GM12874 (cell line): Measurements from ENCODE around the gene ST6GAL1.

Experiments
- TF ChIP-seq, protein P1 (sequence below): IDR thresholded peaks from 2 replicates; pipeline ENCODE4 v1.5.1; 2011; ENCODE audit warnings: low read depth, mild to moderate bottlenecking, control low read depth, low read length, moderate library complexity; ENCODE audit not compliant: insufficient read depth

ST6GAL1 gene

DNA sequence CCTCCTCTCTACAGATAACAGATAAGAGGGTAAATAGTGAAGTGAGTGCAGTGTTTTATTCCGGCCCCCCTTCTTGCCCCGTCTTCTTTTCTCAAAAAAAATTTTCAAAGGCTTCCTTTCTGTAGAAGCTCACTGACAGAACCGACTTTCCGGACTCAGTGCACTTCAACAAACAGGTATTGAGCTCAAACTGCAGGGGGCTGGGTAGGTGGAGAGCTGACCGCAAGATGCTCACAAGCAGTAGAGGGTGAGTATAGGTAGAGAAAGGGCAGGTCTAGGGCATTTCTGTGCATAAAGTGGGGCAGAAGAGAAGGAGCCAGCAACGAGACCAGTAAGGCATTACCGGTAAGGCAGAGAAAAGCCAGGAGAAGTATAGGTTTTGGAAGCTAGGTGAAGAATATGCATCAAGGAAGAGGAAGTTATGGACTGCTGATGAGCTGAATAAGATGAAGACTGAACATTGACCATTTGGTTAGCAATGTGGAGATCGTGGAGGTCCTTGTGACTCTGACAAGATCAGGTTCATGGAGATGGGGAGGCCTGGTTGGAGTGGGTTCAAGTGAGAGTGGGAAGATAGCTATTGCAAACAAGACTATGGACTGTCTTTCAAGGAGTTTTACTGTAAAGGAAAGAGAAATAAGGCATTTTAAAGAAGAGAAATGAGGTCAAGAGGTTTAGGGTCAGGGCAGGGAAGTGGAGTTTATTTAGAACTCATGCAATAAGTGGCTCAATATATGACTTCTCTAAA is 97.4 kb downstream of the ST6GAL1 start:
- TF ChIP-seq, protein P1, sequence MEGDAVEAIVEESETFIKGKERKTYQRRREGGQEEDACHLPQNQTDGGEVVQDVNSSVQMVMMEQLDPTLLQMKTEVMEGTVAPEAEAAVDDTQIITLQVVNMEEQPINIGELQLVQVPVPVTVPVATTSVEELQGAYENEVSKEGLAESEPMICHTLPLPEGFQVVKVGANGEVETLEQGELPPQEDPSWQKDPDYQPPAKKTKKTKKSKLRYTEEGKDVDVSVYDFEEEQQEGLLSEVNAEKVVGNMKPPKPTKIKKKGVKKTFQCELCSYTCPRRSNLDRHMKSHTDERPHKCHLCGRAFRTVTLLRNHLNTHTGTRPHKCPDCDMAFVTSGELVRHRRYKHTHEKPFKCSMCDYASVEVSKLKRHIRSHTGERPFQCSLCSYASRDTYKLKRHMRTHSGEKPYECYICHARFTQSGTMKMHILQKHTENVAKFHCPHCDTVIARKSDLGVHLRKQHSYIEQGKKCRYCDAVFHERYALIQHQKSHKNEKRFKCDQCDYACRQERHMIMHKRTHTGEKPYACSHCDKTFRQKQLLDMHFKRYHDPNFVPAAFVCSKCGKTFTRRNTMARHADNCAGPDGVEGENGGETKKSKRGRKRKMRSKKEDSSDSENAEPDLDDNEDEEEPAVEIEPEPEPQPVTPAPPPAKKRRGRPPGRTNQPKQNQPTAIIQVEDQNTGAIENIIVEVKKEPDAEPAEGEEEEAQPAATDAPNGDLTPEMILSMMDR: no peak

DNA sequence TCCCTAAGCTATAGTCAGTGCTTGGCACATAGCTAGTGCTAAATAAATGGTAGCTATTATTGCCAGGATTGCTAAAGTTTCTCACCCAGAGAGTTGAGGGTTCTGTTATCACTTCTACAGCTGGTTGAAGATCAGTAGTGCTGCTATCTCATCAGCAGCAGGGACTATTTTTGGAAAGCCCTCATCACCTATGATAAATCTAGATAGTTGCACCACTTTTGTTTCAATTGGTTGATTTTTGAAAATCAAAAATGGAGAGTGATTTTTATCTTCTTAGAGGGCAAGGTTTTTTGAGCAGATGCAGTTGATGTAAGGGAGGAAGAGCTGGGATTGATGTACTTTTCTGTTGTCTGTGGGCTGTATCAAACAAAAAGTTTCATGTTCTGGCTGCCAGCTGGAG is 101.6 kb downstream of the ST6GAL1 start:
- TF ChIP-seq, protein P1: no peak

DNA sequence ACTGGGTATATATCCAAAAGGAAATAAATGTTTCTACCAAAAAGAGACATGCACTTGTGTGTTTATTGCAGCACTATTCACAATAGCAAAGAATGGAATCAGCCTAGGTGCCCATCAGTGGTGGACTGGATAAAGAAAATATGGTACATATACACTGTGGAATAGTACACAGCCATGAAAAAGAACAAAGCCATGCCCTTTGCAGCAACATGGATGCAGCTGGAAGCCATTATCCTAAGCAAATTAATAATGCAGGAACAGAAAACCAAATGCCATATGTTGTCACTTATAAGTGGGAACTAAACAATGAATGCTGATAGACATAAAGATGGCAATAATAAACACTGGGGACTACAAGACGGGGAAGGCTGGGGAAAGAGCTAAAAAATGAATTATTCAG is 106.1 kb downstream of the ST6GAL1 start:
- TF ChIP-seq, protein P1: no peak

DNA sequence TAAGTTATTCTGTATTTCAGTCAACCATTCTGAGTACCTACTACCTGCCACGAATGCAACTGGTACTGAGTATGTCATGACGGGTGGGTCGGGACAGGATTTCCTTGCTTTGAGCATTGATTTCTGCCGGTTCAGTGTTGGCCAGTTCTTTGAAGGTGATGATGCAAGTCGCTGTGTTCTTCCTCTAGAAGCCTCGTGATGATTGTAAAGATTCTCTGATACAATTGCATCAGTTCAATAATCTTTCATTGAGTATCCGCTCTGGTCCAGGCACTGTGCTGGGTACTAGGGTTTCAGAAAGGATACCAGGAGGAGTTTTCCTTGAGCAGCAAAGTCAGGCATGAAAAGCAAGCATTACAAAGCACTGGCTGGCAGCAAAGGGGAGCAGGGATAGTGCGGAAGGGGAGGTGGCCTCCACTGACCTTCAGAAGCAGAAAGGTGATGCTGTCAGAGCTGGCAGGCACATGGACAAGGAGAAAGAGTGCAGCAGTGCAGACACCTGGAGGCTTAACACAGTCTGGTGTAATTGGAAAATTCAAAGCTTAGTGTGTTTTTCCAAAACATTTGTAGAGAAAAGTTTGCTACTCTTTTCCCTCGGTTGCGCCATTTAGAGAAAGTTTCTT is 108.9 kb downstream of the ST6GAL1 start:
- TF ChIP-seq, protein P1: no peak

DNA sequence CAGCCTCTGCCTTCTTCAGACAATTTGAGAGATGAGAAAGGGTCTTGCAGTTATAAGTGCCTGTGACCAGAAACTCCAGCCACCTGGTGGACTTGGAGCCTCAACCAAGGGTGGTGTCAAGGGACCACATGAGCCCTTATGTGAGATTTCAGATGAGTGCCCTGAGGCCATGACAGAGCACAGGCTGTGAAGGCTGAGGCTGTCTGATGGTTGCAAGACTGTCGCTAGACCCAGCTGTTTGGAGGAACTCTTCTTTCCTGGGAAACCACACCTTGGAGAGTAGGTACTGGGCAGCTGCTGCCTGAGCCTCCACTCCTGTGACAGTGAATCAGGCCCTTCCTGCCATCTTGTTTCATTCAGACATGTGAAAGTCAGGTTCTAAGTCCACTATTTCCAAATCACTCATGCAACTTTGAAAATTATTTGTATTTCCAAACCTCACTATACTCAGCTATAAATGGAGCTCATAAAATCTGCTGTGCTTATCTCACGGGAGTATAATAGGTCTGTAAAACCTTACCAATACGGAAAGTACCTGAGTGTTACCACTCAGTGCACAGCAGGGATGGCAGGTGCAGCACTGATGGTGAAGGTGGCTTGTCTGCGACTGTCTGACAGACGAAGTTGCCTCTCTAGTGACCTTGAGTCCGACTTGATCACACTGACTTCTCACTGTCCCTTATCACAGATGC is 109.5 kb downstream of the ST6GAL1 start:
- TF ChIP-seq, protein P1: no peak

DNA sequence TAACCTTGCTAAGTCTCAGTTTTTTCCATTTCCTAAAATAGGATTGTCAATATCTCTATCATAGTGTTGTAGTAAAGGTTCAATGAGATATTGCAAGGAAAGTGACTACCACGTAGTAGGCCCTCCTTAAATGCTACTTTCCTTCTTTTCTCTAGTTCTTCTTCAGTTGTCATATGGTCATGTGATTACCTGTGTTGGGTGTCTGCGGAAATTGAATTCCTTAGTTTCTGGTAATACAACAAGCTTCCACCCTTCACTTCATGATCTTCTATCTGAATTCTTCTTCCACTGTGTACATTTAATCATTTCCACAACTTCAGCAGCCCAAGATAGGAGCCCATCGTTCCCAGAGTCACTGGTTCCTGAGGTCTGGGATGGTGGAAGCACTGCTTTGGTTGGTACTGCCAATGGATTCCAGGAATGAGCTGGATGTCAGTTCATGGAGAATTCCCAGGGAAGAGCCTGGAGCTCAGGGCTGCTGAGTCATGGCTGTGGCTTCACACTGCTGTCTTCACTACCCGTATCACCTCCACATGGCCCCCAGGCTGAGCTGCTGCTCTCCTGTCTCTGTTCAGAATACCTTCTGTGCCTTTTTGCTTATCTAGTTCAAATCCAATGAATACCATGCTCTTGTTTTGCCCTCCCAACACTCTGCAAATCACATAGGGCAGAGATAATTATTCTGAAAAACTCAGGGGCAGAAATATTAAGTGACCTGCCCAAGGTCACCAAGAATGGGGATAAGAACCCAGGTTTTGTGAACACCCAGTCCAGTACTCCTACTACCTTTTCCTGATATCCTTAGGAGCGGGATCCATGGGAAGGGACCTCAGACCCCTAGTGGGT is 110.4 kb downstream of the ST6GAL1 start:
- TF ChIP-seq, protein P1: no peak
